ENCODE data around the gene MCM3AP.
"Not testable (repeated sequence)": the region's sequence is repeated elsewhere in the genome, so short reads cannot be mapped to it uniquely, and the experiment has no call there.

The MCM3AP gene

GRCh38 chr21:46229133-46229922 lies 56.1 kb downstream of the MCM3AP start:
- TF ChIP-seq, protein P1, sequence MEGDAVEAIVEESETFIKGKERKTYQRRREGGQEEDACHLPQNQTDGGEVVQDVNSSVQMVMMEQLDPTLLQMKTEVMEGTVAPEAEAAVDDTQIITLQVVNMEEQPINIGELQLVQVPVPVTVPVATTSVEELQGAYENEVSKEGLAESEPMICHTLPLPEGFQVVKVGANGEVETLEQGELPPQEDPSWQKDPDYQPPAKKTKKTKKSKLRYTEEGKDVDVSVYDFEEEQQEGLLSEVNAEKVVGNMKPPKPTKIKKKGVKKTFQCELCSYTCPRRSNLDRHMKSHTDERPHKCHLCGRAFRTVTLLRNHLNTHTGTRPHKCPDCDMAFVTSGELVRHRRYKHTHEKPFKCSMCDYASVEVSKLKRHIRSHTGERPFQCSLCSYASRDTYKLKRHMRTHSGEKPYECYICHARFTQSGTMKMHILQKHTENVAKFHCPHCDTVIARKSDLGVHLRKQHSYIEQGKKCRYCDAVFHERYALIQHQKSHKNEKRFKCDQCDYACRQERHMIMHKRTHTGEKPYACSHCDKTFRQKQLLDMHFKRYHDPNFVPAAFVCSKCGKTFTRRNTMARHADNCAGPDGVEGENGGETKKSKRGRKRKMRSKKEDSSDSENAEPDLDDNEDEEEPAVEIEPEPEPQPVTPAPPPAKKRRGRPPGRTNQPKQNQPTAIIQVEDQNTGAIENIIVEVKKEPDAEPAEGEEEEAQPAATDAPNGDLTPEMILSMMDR (IDR thresholded peaks at IDR 0.05; ENCODE audit: unreplicated experiment in 3 of 3), result peak; percentile 38 to 60 (median 43)
- Mint-ChIP-seq H3K9me3 (peaks cover 12% of the 10 kb centered on the region), H3K27ac (peak overlapping the region; percentile 71 to 89 (median 76))

DNA sequence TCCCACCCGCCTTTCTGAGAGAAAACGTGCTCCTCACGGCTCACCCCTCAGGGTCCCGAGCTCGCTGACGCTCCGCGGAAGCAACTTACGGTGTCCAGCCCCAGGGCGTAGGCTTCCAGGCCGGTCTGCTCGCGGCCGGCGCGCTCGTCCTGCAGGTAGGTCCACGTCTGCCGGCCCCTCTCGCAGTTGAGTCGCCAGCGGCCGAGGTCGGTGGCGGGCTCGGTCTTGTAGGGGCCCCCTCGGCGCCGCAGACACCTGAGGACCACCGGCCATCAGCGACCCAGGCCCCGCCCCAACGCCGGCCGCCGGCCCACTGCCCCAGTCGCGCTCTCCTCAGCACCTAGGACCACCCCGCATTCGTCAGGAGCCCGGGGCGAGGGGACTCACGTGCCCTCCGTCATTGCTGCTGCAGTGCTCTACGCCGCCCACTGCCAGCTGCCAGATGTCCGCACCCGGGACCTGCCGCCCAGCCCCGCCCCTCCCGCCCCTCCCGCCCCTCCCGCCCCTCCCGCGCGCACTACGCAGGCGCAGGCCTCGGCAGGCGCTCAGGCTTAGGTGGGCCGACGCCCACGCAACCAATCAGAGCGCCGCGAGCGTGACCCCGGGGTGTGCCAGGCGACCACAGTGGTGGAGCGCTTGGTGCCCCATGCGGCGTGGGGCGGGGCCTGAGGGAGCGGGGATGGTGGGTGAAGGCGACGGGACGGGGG lies 56.9 kb downstream of the MCM3AP start, which contains the start of gene LSS:
LSS (minus strand) TSS at position 430 of the 707 bp plus-strand sequence; CDS start at position 401, 29 bp downstream.
- Mint-ChIP-seq H3K27me3 (ENCODE audit: low read depth) (peaks cover 7% of the 10 kb centered on the region), H3K36me3 (ENCODE audit: low read depth) (peaks cover 67% of the 10 kb centered on the region), H3K4me3 (peak within 1 kb of the TSS; percentile 91 to 94 (median 93))

More at GRCh38 chr21:46229133-46229922, 56.1 kb downstream of the MCM3AP start:
- Mint-ChIP-seq H3K27me3 (ENCODE audit: low read depth) (peaks cover 2% of the 10 kb centered on the region), H3K36me3 (ENCODE audit: low read depth) (peaks cover 71% of the 10 kb centered on the region), H3K4me1 (peaks cover 33% of the 10 kb centered on the region), H3K4me3 (peak overlapping the region; percentile 85 to 94 (median 93))

GRCh38 chr21:46227811-46228344 lies 57.5 kb downstream of the MCM3AP start:
- H3K27me3 Mint-ChIP-seq (ENCODE audit: low read depth), result peaks cover 7% of the 10 kb centered on the region
- TF ChIP-seq, protein P1 (IDR thresholded peaks at IDR 0.05; ENCODE audit: unreplicated experiment in 3 of 3), result no peak

More for the DNA sequence above, 56.9 kb downstream of the MCM3AP start, which contains the start of gene LSS:
- H3K9me3 Mint-ChIP-seq, result peaks cover 12% of the 10 kb centered on the region
- TF ChIP-seq, protein P1 (IDR thresholded peaks at IDR 0.05; ENCODE audit: unreplicated experiment in 3 of 3), result no peak
- H3K4me1 Mint-ChIP-seq, result peaks cover 37% of the 10 kb centered on the region
- H3K27ac Mint-ChIP-seq, result peak within 1 kb of the TSS; percentile 71 to 89 (median 76)

DNA sequence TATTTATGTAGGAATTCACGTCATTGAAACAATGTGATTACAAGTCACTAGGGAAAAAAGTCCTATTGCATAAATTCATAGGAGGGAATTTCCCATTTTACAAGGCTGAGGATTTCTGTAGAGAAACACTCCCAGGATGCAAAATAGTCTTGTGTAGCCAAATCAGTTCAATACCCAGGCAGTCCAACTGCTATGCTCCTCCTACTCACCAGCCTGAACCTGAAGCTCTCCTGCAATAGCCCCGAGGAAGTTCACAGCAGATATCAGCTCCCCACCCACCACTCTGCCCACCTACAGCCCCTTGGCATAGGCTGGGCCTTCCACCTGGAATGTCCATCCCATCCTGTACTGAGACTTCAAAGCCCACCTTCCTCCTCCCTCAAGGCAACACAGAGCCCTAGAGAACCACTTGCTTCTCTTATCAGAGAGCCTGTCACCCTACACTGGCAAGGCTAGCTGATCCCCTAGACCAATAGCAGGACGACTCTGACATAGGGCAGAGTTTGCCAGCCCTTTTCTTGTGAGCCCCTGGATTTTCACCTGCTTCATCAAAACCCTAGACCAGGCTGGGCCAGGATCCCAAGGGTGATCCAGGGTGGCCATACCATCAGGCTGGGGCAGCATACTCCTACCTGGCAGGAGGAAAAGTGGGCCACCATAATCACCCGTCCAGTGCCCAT lies 58.4 kb downstream of the MCM3AP start:
- peak overlapping the region; percentile 60 to 68 (median 67) for H3K27ac Mint-ChIP-seq
- TF ChIP-seq, protein P1 (IDR thresholded peaks at IDR 0.05; ENCODE audit: unreplicated experiment in 3 of 3), result no peak
- peaks cover 37% of the 10 kb centered on the region for H3K4me1 Mint-ChIP-seq
- H3K9me3 Mint-ChIP-seq, result peaks cover 7% of the 10 kb centered on the region
- H3K27me3 Mint-ChIP-seq (ENCODE audit: low read depth), result peaks cover 7% of the 10 kb centered on the region
- peaks cover 58% of the 10 kb centered on the region for H3K36me3 Mint-ChIP-seq (ENCODE audit: low read depth)
- H3K4me3 Mint-ChIP-seq, result peak overlapping the region; percentile 84 to 91 (median 86)

More at GRCh38 chr21:46227811-46228344, 57.5 kb downstream of the MCM3AP start:
- peak overlapping the region; percentile 60 to 68 (median 67) for H3K27ac Mint-ChIP-seq
- peak overlapping the region; percentile 84 to 91 (median 86) for H3K4me3 Mint-ChIP-seq
- H3K9me3 Mint-ChIP-seq, result peaks cover 12% of the 10 kb centered on the region
- peaks cover 61% of the 10 kb centered on the region for H3K36me3 Mint-ChIP-seq (ENCODE audit: low read depth)
- H3K4me1 Mint-ChIP-seq, result peaks cover 37% of the 10 kb centered on the region

DNA sequence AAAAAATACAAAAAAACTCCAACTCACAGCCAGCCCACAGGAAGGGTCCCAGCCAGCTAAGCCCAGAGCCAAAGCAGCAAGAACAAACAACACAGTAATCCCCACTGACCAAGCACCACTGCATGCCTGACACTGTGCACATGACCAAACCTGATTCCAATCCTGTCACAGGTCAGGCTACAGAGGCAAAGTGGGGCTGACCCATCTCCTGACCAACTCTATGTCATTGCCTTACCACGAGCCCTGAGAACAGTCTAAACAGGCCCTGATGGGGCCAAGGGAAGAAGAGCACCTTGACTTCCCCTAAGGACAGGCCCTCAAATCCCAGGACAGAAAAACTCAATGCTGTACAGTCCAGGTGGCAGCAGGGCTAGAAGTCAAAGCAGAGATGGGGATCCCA lies 59.3 kb downstream of the MCM3AP start:
- no peak overlapping the region for H3K27ac Mint-ChIP-seq
- peaks cover 1% of the 10 kb centered on the region for H3K9me3 Mint-ChIP-seq
- TF ChIP-seq, protein P1 (IDR thresholded peaks at IDR 0.05; ENCODE audit: unreplicated experiment in 3 of 3), result no peak
- peaks cover 54% of the 10 kb centered on the region for H3K36me3 Mint-ChIP-seq (ENCODE audit: low read depth)
- peak overlapping the region; percentile 84 to 91 (median 86) for H3K4me3 Mint-ChIP-seq
- peaks cover 7% of the 10 kb centered on the region for H3K27me3 Mint-ChIP-seq (ENCODE audit: low read depth)
- H3K4me1 Mint-ChIP-seq, result peaks cover 37% of the 10 kb centered on the region

DNA sequence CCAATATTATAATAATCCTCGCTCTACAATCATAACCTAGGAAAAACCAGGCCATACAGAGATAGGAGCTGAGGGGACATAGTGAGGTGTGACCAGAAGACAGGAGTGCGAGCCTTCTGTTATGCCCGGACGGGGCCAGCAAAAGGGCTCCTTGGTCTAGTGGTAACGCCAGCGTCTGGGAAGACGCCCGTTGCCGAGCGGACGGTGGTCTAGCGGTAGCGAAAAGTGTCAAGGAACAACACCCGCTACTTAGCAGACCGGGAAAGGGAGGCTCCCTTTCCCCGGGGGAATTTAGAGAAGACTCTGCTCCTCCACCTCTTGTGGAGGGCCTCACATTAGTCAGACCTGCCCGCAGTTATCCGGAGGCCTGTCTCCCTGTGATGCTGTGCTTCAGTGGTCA lies 61.8 kb downstream of the MCM3AP start:
- not testable (repeated sequence) for H3K9me3 Mint-ChIP-seq; H3K27ac Mint-ChIP-seq; H3K4me3 Mint-ChIP-seq; H3K27me3 Mint-ChIP-seq (ENCODE audit: low read depth)
- Mint-ChIP-seq H3K4me1 (peaks cover 37% of the 10 kb centered on the region), H3K36me3 (ENCODE audit: low read depth) (peaks cover 51% of the 10 kb centered on the region)
